ENCODE data around the gene AZI2. TPM values are rescaled to one million over a fixed set of nuclear protein-coding genes. Genes with fewer than 3 reads are reported as not detected.

AZI2 gene
- total and polyA plus RNA-seq, 10 of the 15 experiments (the other 5 are each of a cell fraction or from before 2014, with no cell fraction given): 19.9 to 91.7 (median 35.5) TPM

- no peak for TF ChIP-seq E2F4 (IDR thresholded peaks at IDR 0.05; ENCODE audit: low read depth, low read length)
- no peak for TF ChIP-seq TCF7 (IDR thresholded peaks at IDR 0.05; ENCODE audit: borderline replicate concordance)
These were observed 46.9 kb downstream of the AZI2 start (continued) for GRCh38 chr3:28301688-28302087.

GRCh38 chr3:28300345-28300962 lies 48.2 kb downstream of the AZI2 start:
- no peak overlapping the region for H3K9ac ChIP-seq (ENCODE audit: control insufficient read depth, insufficient read depth, low read length)
- no peaks in the 10 kb centered on the region for H3K79me2 ChIP-seq (ENCODE audit: control insufficient read depth, insufficient read depth, low read length)
- in situ Hi-C loops (cut with MboI) (no loop called here), intact Hi-C loops (cut with micrococcal nuclease; ENCODE audit: unreplicated experiment) (no loop called here)
- CTCF ChIA-PET: interaction anchor here (1.2 kb wide), 2 partner anchors 14 to 30 kb away, joined by 3 to 4 read pairs; no protein-coding TSS in a partner anchor
- no peak overlapping the region for H3K27ac ChIP-seq (ENCODE audit: control insufficient read depth, insufficient read depth)
- no peak overlapping the region for H2AFZ ChIP-seq (ENCODE audit: control insufficient read depth, low read depth, low read length)
- no peak for FAIRE-seq
- H3K36me3 ChIP-seq (ENCODE audit: control insufficient read depth in 2 of 2, insufficient read depth in 2 of 2, low read length in 1 of 2): no peaks in the 10 kb centered on the region; a peak in 1 of 4 replicates
- no peaks in the 10 kb centered on the region for H3K9me3 ChIP-seq (replicated peaks; ENCODE audit: control insufficient read depth, insufficient read depth, low read length)
- SMC1A ChIA-PET (ENCODE audit: uncharacterized antibody, unreplicated experiment): interaction anchor here (0.6 to 2.3 kb wide), 4 partner anchors 14 to 467 kb away, joined by 3 to 13 read pairs (median 3); no protein-coding TSS in a partner anchor
- 95% methylated on average over 5 of the region's 5 CpGs for WGBS (ENCODE audit: insufficient coverage, insufficient replicate concordance, low lambda C conversion rate, missing lambda C conversion rate)
- no peak for ATAC-seq
- no peaks in the 10 kb centered on the region for H4K20me1 ChIP-seq (ENCODE audit: control insufficient read depth, insufficient read depth)
- no TSS peak for BruUV-seq (replicated peaks)
- RAD21 ChIA-PET (ENCODE audit: unreplicated experiment): interaction anchor here (1.5 to 2.0 kb wide), 3 partner anchors 11 to 585 kb away, joined by 4 to 5 read pairs (median 5); no protein-coding TSS in a partner anchor
- H3K4me3 ChIP-seq: no peak overlapping the region
- H3K4me2 ChIP-seq (ENCODE audit: control insufficient read depth, insufficient read depth): no peak overlapping the region
- no peak for DNase-seq (ENCODE audit: low read depth, low spot score)
- H3K4me1 ChIP-seq (ENCODE audit: control insufficient read depth, insufficient read depth, low read length): no peaks in the 10 kb centered on the region
- H3K27me3 ChIP-seq (replicated peaks in 1 of 2; ENCODE audit: control insufficient read depth in 2 of 2, insufficient read depth in 2 of 2, low read length in 1 of 2): no peaks in the 10 kb centered on the region
- POLR2A ChIA-PET: no interaction called here
- TF ChIP-seq SUPT20H (IDR thresholded peaks at IDR 0.05; ENCODE audit: borderline replicate concordance, control insufficient read depth, low read depth, low read length): no peak
- TF ChIP-seq HDGF (IDR thresholded peaks at IDR 0.05): no peak
- no peak for TF ChIP-seq USF1 (IDR thresholded peaks at IDR 0.05; ENCODE audit: borderline replicate concordance, extremely low read length, insufficient read depth, low read depth, low read length)
- TF ChIP-seq BCLAF1 (IDR thresholded peaks at IDR 0.05): no peak
- TF ChIP-seq NR2C1 (IDR thresholded peaks at IDR 0.05): no peak
- TF ChIP-seq ATF2 (IDR thresholded peaks at IDR 0.05; ENCODE audit: low read length): no peak
- TF ChIP-seq IRF5 (IDR thresholded peaks at IDR 0.05; ENCODE audit: borderline replicate concordance): no peak
- no peak for TF ChIP-seq MLLT1 (IDR thresholded peaks at IDR 0.05)

Data from GM12878 (cell line).